ENCODE data around the gene RLF. TPM values are rescaled to one million over a fixed set of nuclear protein-coding genes. Genes with fewer than 3 reads are reported as not detected.

Gene RLF
- total RNA-seq, 4 donors from 2014 or later: 7.9 to 21.0 (median 12.4) TPM

Small RNA genes lying within 50 kb of the gene (small RNA-seq; reads per million reads assigned to genes)
- gene RNU6-1237P: 0 reads per million in 4 donors

Other genes with a start within 250 kb of the RLF start
- 10 to 100 TPM; 20.4 to 49.1 (median 30.8) TPM for gene MFSD2A, start 206.2 kb upstream of the RLF start, total RNA-seq
- gene CAP1, start 120.7 kb upstream of the RLF start, total RNA-seq: 100 to 1,000 TPM; 157 to 282 (median 227) TPM
- gene PPT1, start 64.1 kb upstream of the RLF start, total RNA-seq: 10 to 100 TPM; 27.2 to 43.9 (median 37.6) TPM
- gene TMCO2, start 86.5 kb downstream of the RLF start, total RNA-seq: not detected
- 10 to 100 TPM; 26.2 to 47.1 (median 39.0) TPM for gene ZMPSTE24, start 96.8 kb downstream of the RLF start, total RNA-seq
- gene COL9A2, start 155.9 kb downstream of the RLF start, total RNA-seq: 1 to 10 TPM in 2 of 4 donors, under 1 TPM in 1, not detected in 1; 0.26 to 4.0 (median 2.1) TPM
- 10 to 100 TPM; 15.1 to 34.9 (median 23.8) TPM for gene SMAP2, start 212.3 kb downstream of the RLF start, total RNA-seq

All from esophagus squamous epithelium (tissue), 4 donors.